GM23248 (cell line): ENCODE data around the gene SMPX.

Source experiments
- EZH2 ChIP-seq: fragments of 200-600 bp; sonication (generic); IDR thresholded peaks from 2 replicates; pipeline ENCODE4 v1.6.1; 2018; ENCODE audit warnings: antibody characterized with exemption, mild to moderate bottlenecking; ENCODE audit not compliant: insufficient read depth, poor library complexity, severe bottlenecking
- EZH2phosphoT487 ChIP-seq: fragments of 200-600 bp; sonication (generic); IDR thresholded peaks from 2 replicates; pipeline ENCODE4 v1.6.1; 2018; ENCODE audit warnings: antibody characterized with exemption, moderate library complexity, mild to moderate bottlenecking, low read depth; ENCODE audit not compliant: insufficient read depth

DNA sequence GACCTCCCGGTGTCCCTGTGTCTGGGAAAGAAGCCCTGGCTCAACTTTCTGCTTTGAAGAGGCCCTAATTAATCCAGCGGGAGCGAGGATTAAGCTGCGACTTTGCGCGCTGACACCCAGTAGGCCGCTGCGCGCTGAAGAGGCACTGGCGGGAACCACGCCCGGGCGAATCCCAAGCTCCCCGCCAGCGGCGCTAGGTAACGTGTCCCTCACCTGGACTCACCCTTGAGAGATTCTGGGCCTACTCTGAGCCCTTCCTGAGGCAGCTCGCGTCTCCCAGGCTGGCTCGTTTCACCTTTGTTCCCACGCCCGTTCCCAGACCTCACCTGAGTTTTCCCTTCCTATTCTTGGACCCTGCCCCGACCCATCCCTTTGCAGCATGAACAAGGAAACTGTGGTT is 99.2 kb downstream of the SMPX start:
- TF ChIP-seq EZH2: no peak
- TF ChIP-seq EZH2phosphoT487: no peak
